Sigmoid colon (tissue), 4 donors: ENCODE measurements around the gene MORN1.

Source experiments
- CTCF ChIP-seq, 4 experiments: fragments of 450-650 bp in 3 of 4; fragments of 200-600 bp in 1 of 4; IDR thresholded peaks; one replicate each; pipeline ENCODE4 v1.5.1; 2016 to 2019; ENCODE audit warnings: antibody characterized with exemption in 4 of 4, mild to moderate bottlenecking in 3 of 4, moderate library complexity in 2 of 4
- EP300 ChIP-seq, 4 donors: sonication (generic); formaldehyde crosslinking; IDR thresholded peaks; one replicate each; pipeline ENCODE4 v1.6.1; 2017; ENCODE audit warnings: antibody characterized with exemption in 4 of 4
- POLR2A ChIP-seq, 2 donors: fragments of 450-650 bp; IDR thresholded peaks; one replicate each; pipeline ENCODE4 v1.6.1; 2016; ENCODE audit warnings: antibody characterized with exemption in 2 of 2, mild to moderate bottlenecking in 2 of 2, moderate library complexity in 2 of 2

- no peak for TF ChIP-seq CTCF (IDR thresholded peaks at IDR 0.05)
- TF ChIP-seq POLR2A (IDR thresholded peaks at IDR 0.05): no peak
- no peak for TF ChIP-seq EP300 (IDR thresholded peaks at IDR 0.05)
Observed at GRCh38 chr1:2271841-2272655, 119.3 kb downstream of the MORN1 start.
